Endodermal cell (in vitro differentiated cells): ENCODE results near the gene ZNF225. TPM values are rescaled to one million over a fixed set of nuclear protein-coding genes. Genes with fewer than 3 reads are reported as not detected.

ENCODE experiments used
- DNase-seq: peaks from one replicate; pipeline ENCODE4 v3.0.0-alpha.2; 2017
- H3K27ac ChIP-seq: 2 replicates; pipeline ENCODE4 v1.5.1; 2013; ENCODE audit warnings: mild to moderate bottlenecking, low read depth, low read length, moderate library complexity
- H3K27me3 ChIP-seq: 2 replicates; pipeline ENCODE4 v1.6.1; 2013; ENCODE audit warnings: mild to moderate bottlenecking, low read length, moderate library complexity; ENCODE audit not compliant: insufficient read depth, control insufficient read depth, poor library complexity, severe bottlenecking
- H3K36me3 ChIP-seq: 2 replicates; pipeline ENCODE4 v1.7.0; 2013; ENCODE audit warnings: mild to moderate bottlenecking, low read length, moderate library complexity; ENCODE audit not compliant: control insufficient read depth, insufficient read depth
- H3K4me1 ChIP-seq: one replicate; pipeline ENCODE4 v1.7.0; 2013; ENCODE audit warnings: low read length; ENCODE audit not compliant: control insufficient read depth, insufficient read depth
- H3K4me3 ChIP-seq: 2 replicates; pipeline ENCODE4 v1.5.1; 2013; ENCODE audit warnings: mild to moderate bottlenecking, low read length, moderate library complexity
- H3K9ac ChIP-seq: 2 replicates; pipeline ENCODE4 v1.6.1; 2013; ENCODE audit warnings: mild to moderate bottlenecking, low read length, moderate library complexity; ENCODE audit not compliant: poor library complexity, severe bottlenecking; ENCODE audit errors: extremely low read depth
- H3K9me3 ChIP-seq: 2 replicates; pipeline ENCODE4 v1.6.1; 2013; ENCODE audit warnings: mild to moderate bottlenecking, low read length, moderate library complexity; ENCODE audit not compliant: control insufficient read depth
- H3K27ac Mint-ChIP-seq: 2 replicates; pipeline ENCODE4 v1.8.0; 2020; ENCODE audit warnings: mixed read lengths
- H3K27me3 Mint-ChIP-seq: 2 replicates; pipeline ENCODE4 v1.8.0; 2021; ENCODE audit warnings: mild to moderate bottlenecking, mixed read lengths; ENCODE audit not compliant: insufficient read depth
- H3K36me3 Mint-ChIP-seq: 2 replicates; pipeline ENCODE4 v1.8.0; 2020; ENCODE audit warnings: low read depth, mixed read lengths
- H3K4me1 Mint-ChIP-seq: 2 replicates; pipeline ENCODE4 v1.8.0; 2020; ENCODE audit warnings: mixed read lengths
- H3K4me3 Mint-ChIP-seq: 2 replicates; pipeline ENCODE4 v1.8.0; 2020; ENCODE audit warnings: mild to moderate bottlenecking, moderate library complexity, mixed read lengths
- H3K9me3 Mint-ChIP-seq: 2 replicates; pipeline ENCODE4 v1.8.0; 2020; ENCODE audit warnings: mild to moderate bottlenecking, mixed read lengths
- WGBS, 2 experiments: methylation state at CpG; one replicate each; pipeline versions ENCODE4 v1.1.5 to v1.1.7; 2013; ENCODE audit warnings: missing lambda C conversion rate in 2 of 2, mixed read lengths in 1 of 2; ENCODE audit not compliant: insufficient coverage in 1 of 2, insufficient read length in 1 of 2; 5-methylcytosine and 5-hydroxymethylcytosine counted together
- total RNA-seq, 2 donors: library from RNA; stranded (reverse); fragmentation: NEBNext Ultra II Directional in 1 of 2; extraction: Animal tissue kit (Norgen Biotek cat#: 25700) in 1 of 2; gene quantifications; 2 replicates in 1 of 2; 3 replicates in 1 of 2; pipeline ENCODE4 v1.2.1, GENCODE V29; 2021
- TF ChIP-seq, protein P1 (sequence below): fragments of 200-600 bp; sonication (generic); conservative IDR thresholded peaks from 2 replicates; pipeline ENCODE4 v1.5.0; 2021; ENCODE audit warnings: antibody characterized with exemption, mild to moderate bottlenecking

Gene ZNF225
- total RNA-seq, 2 donors from 2014 or later, result 6.4 to 7.4 TPM

DNA sequence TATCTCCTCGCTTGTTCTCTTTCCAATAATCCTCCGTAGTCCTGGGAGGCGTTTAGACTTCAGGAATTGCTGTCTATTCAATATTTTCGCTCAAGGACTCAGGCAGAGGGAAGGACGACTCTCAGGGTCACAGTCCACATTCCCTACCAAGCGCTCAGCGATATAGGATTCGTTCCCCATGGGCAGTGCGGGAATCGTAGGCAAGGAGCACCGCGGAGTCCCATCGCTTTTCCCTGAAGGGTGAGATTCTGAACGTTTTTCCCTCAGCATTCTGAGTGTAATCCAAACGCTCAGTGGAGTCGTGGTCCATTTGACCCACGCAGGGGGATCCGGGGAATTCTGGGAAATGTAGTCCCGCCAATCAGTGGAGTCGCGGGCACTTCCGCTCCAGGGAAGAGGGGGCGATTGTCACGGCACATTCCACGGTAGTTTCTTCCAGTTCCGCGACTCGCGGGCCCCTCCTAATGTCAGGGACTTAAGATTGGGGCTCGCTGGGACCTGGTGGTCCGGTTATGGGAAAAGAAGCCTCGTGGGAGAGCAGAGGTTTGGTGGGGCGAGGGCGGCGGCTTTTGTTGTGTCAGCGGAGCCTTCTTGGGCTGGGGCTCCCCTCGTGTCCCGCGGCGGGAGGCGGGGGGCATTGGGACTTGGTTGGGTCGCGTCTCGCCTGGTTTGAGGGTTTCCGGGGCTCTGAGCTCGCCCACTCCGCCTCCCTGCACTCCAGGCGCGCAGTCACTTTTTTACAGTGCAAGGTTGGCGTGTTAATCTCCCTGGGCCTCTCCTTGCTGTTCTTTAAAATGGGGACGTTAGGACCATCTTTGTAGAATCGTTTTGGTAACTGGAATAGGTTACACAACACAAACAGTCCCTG, 28.2 kb downstream of the ZNF225 start, which contains the start of gene ZNF234:
Gene ZNF234, plus strand, starts transcription at position 364 of the 868 bp plus-strand sequence. CDS start 3,079 bp downstream, outside the sequence.
- Mint-ChIP-seq H3K9me3 (no peaks in the 10 kb centered on the region), H3K27me3 (no peaks in the 10 kb centered on the region), H3K27ac (peak within 1 kb of the TSS; percentile 89), H3K4me1 (peaks cover 8% of the 10 kb centered on the region), H3K4me3 (peak within 1 kb of the TSS; percentile 90), H3K36me3 (peaks cover 18% of the 10 kb centered on the region)
- H3K36me3 ChIP-seq, result peaks cover 12% of the 10 kb centered on the region
- H3K9me3 ChIP-seq, result no peaks in the 10 kb centered on the region
- no peaks in the 10 kb centered on the region for H3K4me1 ChIP-seq
- WGBS, 2 experiments, result 1 to 3% methylated on average over 35 to 52 of the region's 52 CpGs
- H3K9ac ChIP-seq, result peak within 1 kb of the TSS; percentile 72
- TF ChIP-seq, protein P1, sequence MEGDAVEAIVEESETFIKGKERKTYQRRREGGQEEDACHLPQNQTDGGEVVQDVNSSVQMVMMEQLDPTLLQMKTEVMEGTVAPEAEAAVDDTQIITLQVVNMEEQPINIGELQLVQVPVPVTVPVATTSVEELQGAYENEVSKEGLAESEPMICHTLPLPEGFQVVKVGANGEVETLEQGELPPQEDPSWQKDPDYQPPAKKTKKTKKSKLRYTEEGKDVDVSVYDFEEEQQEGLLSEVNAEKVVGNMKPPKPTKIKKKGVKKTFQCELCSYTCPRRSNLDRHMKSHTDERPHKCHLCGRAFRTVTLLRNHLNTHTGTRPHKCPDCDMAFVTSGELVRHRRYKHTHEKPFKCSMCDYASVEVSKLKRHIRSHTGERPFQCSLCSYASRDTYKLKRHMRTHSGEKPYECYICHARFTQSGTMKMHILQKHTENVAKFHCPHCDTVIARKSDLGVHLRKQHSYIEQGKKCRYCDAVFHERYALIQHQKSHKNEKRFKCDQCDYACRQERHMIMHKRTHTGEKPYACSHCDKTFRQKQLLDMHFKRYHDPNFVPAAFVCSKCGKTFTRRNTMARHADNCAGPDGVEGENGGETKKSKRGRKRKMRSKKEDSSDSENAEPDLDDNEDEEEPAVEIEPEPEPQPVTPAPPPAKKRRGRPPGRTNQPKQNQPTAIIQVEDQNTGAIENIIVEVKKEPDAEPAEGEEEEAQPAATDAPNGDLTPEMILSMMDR, result no peak
- H3K27ac ChIP-seq, result no peak within 1 kb of the TSS
- peak within 1 kb of the TSS; percentile 95 for H3K4me3 ChIP-seq
- peak; percentile 85 for DNase-seq
- no peaks in the 10 kb centered on the region for H3K27me3 ChIP-seq

GRCh38 chr19:44142059-44142433, 28.8 kb downstream of the ZNF225 start:
- peaks cover 13% of the 10 kb centered on the region for H3K36me3 ChIP-seq
- no peak overlapping the region for H3K27ac ChIP-seq
- peaks cover 18% of the 10 kb centered on the region for H3K36me3 Mint-ChIP-seq
- H3K4me3 Mint-ChIP-seq, result peak overlapping the region; percentile 90
- H3K9ac ChIP-seq, result peak overlapping the region; percentile 72
- peaks cover 8% of the 10 kb centered on the region for H3K4me1 Mint-ChIP-seq
- H3K27me3 Mint-ChIP-seq, result no peaks in the 10 kb centered on the region
- no peaks in the 10 kb centered on the region for H3K9me3 Mint-ChIP-seq
- peak; percentile 48 for DNase-seq
- no peaks in the 10 kb centered on the region for H3K9me3 ChIP-seq
- H3K4me1 ChIP-seq, result no peaks in the 10 kb centered on the region
- H3K27me3 ChIP-seq, result no peaks in the 10 kb centered on the region
- peak overlapping the region; percentile 95 for H3K4me3 ChIP-seq
- peak overlapping the region; percentile 89 for H3K27ac Mint-ChIP-seq
- TF ChIP-seq, protein P1, result no peak
- 9 to 11% methylated on average over 4 to 13 of the region's 13 CpGs for WGBS, 2 experiments

- Histone ChIP-seq H3K9ac (no peak overlapping the region), H3K27me3 (no peaks in the 10 kb centered on the region), H3K27ac (no peak overlapping the region), H3K9me3 (no peaks in the 10 kb centered on the region), H3K4me3 (no peak overlapping the region), H3K36me3 (peaks cover 69% of the 10 kb centered on the region), H3K4me1 (no peaks in the 10 kb centered on the region)
- 94 to 100% methylated on average over 3 to 4 of the region's 4 CpGs for WGBS, 2 experiments
- Mint-ChIP-seq H3K27me3 (no peaks in the 10 kb centered on the region), H3K9me3 (peaks cover 2% of the 10 kb centered on the region), H3K4me1 (no peaks in the 10 kb centered on the region), H3K4me3 (no peak overlapping the region), H3K27ac (no peak overlapping the region), H3K36me3 (peaks cover 63% of the 10 kb centered on the region)
- no peak for DNase-seq
- TF ChIP-seq, protein P1, result no peak
Observed at GRCh38 chr19:44149776-44150175, 36.6 kb downstream of the ZNF225 start.
